Neuronal stem cell (in vitro differentiated cells): ENCODE results near the gene PLXDC2.

Experiments
- DNase-seq: peaks from one replicate; pipeline ENCODE4 v3.0.0-alpha.2; 2013; ENCODE audit warnings: low spot score
- H2AFZ ChIP-seq: one replicate; pipeline ENCODE4 v1.6.1; 2013; ENCODE audit warnings: mild to moderate bottlenecking, low read length, inconsistent platforms
- H2AK5ac ChIP-seq: 2 replicates; pipeline ENCODE4 v1.6.1; 2013; ENCODE audit warnings: low read depth, mild to moderate bottlenecking, inconsistent platforms, low read length, moderate library complexity, mixed read lengths
- H2BK120ac ChIP-seq: 2 replicates; pipeline ENCODE4 v1.6.1; 2013; ENCODE audit warnings: low read depth, mild to moderate bottlenecking, inconsistent platforms, low read length, moderate library complexity, mixed read lengths
- H2BK12ac ChIP-seq: one replicate; pipeline ENCODE4 v1.6.1; 2013; ENCODE audit warnings: low read length, inconsistent platforms
- H2BK15ac ChIP-seq: 2 replicates; pipeline ENCODE4 v1.6.1; 2013; ENCODE audit warnings: mild to moderate bottlenecking, low read length, inconsistent platforms, mixed read lengths
- H2BK5ac ChIP-seq: one replicate; pipeline ENCODE4 v1.6.1; 2013; ENCODE audit warnings: inconsistent platforms, mild to moderate bottlenecking, low read length, moderate library complexity
- H3K14ac ChIP-seq: one replicate; pipeline ENCODE4 v1.6.1; 2013; ENCODE audit warnings: low read length, inconsistent platforms
- H3K18ac ChIP-seq: 2 replicates; pipeline ENCODE4 v1.6.1; 2013; ENCODE audit warnings: low read length, inconsistent platforms
- H3K23ac ChIP-seq: 2 replicates; pipeline ENCODE4 v1.6.1; 2013; ENCODE audit warnings: low read depth, mild to moderate bottlenecking, mixed read lengths, low read length, inconsistent platforms; ENCODE audit not compliant: poor library complexity
- H3K27ac ChIP-seq: replicated peaks from 3 replicates; pipeline ENCODE4 v1.5.1; 2013; ENCODE audit warnings: low read length, inconsistent platforms
- H3K27me3 ChIP-seq, 3 experiments: 2 replicates each; pipeline ENCODE4 v1.6.1; 2013; ENCODE audit warnings: low read length in 3 of 3, mild to moderate bottlenecking in 2 of 3, inconsistent platforms in 1 of 3, low read depth in 1 of 3, mixed read lengths in 1 of 3, moderate library complexity in 1 of 3; ENCODE audit not compliant: control insufficient read depth in 3 of 3, insufficient read depth in 3 of 3
- H3K36me3 ChIP-seq, 2 donors: replicated peaks in 1 of 2; 2 replicates each; pipeline ENCODE4 v1.6.1; 2013; ENCODE audit warnings: low read length in 2 of 2; ENCODE audit not compliant: control insufficient read depth in 2 of 2, insufficient read depth in 2 of 2
- H3K4ac ChIP-seq: 2 replicates; pipeline ENCODE4 v1.6.1; 2013; ENCODE audit warnings: inconsistent platforms, mild to moderate bottlenecking, low read length, moderate library complexity
- H3K4me1 ChIP-seq, 2 donors: 1 replicate in 1 of 2; 2 replicates in 1 of 2; pipeline ENCODE4 v1.6.1; 2013; ENCODE audit warnings: low read length in 2 of 2, low read depth in 1 of 2; ENCODE audit not compliant: control insufficient read depth in 2 of 2, insufficient read depth in 1 of 2
- H3K4me2 ChIP-seq: one replicate; pipeline ENCODE4 v1.6.1; 2013; ENCODE audit warnings: mild to moderate bottlenecking, low read length, inconsistent platforms; ENCODE audit not compliant: insufficient read depth, poor library complexity, severe bottlenecking
- H3K4me3 ChIP-seq, 2 donors: 2 replicates each; pipeline ENCODE4 v1.5.1; 2013; ENCODE audit warnings: low read length in 2 of 2, mild to moderate bottlenecking in 2 of 2, inconsistent platforms in 1 of 2, moderate library complexity in 1 of 2
- H3K79me1 ChIP-seq: one replicate; pipeline ENCODE4 v1.6.1; 2013; ENCODE audit warnings: low read depth, mild to moderate bottlenecking, inconsistent platforms, low read length, moderate library complexity
- H3K9ac ChIP-seq: one replicate; pipeline ENCODE4 v1.6.1; 2013; ENCODE audit warnings: mild to moderate bottlenecking, low read depth, low read length, inconsistent platforms; ENCODE audit not compliant: poor library complexity
- H3K9me3 ChIP-seq, 2 donors: replicated peaks in 1 of 2; 2 replicates each; pipeline versions ENCODE3 to v1.6.1; 2013; ENCODE audit warnings: low read length in 2 of 2, mild to moderate bottlenecking in 2 of 2, inconsistent platforms in 1 of 2, low read depth in 1 of 2, mixed read lengths in 1 of 2, moderate library complexity in 1 of 2; ENCODE audit not compliant: control insufficient read depth in 2 of 2, insufficient read depth in 1 of 2
- H4K8ac ChIP-seq: one replicate; pipeline ENCODE4 v1.6.1; 2013; ENCODE audit warnings: low read depth, mild to moderate bottlenecking, inconsistent platforms, low read length, moderate library complexity
- H4K91ac ChIP-seq: one replicate; pipeline ENCODE4 v1.6.1; 2013; ENCODE audit warnings: low read length, low read depth, mild to moderate bottlenecking, inconsistent platforms; ENCODE audit not compliant: poor library complexity
- WGBS, 2 donors: extraction: QIAGEN DNeasy Blood & Tissue Kit; methylation state at CpG; one replicate each; pipeline ENCODE4 v1.1.7; 2013; ENCODE audit warnings: missing lambda C conversion rate in 2 of 2, mixed read lengths in 1 of 2; ENCODE audit not compliant: insufficient read length in 2 of 2, insufficient replicate concordance in 1 of 2; ENCODE audit errors: extremely low coverage in 2 of 2; 5-methylcytosine and 5-hydroxymethylcytosine counted together

Gene PLXDC2

GRCh38 chr10:20004087-20004523 is 187.9 kb downstream of the PLXDC2 start:
- Histone ChIP-seq H2BK5ac (no peak overlapping the region), H4K91ac (no peak overlapping the region), H2BK12ac (no peak overlapping the region), H3K36me3 (peaks cover 0 to 1% of the 10 kb centered on the region in 2 donors), H3K4ac (no peak overlapping the region), H3K9me3 (no peaks in the 10 kb centered on the region), H2BK120ac (no peak overlapping the region), H3K27ac (no peak overlapping the region), H2AFZ (no peak overlapping the region), H3K4me1 (peaks cover 0 to 3% of the 10 kb centered on the region in 2 donors), H2BK15ac (no peak overlapping the region), H3K18ac (no peak overlapping the region), H3K79me1 (no peaks in the 10 kb centered on the region), H3K14ac (no peak overlapping the region), H3K23ac (no peak overlapping the region), H2AK5ac (no peak overlapping the region), H3K9ac (no peak overlapping the region), H3K4me3 (no peak overlapping the region), H3K27me3 (no peaks in the 10 kb centered on the region), H4K8ac (no peak overlapping the region), H3K4me2 (no peak overlapping the region)
- no CpG with 5 or more reads among the region's 3 CpGs for WGBS, 2 donors
- no peak for DNase-seq

GRCh38 chr10:20005638-20006037 is 189.4 kb downstream of the PLXDC2 start:
- Histone ChIP-seq H3K36me3 (peaks cover 0 to 1% of the 10 kb centered on the region in 2 donors), H2AK5ac (no peak overlapping the region), H3K9me3 (no peaks in the 10 kb centered on the region), H2BK12ac (no peak overlapping the region), H3K27ac (no peak overlapping the region), H3K27me3 (no peaks in the 10 kb centered on the region), H2AFZ (no peak overlapping the region), H2BK120ac (no peak overlapping the region), H4K8ac (no peak overlapping the region), H3K4me3 (no peak overlapping the region), H4K91ac (no peak overlapping the region), H2BK15ac (no peak overlapping the region), H3K4ac (no peak overlapping the region), H3K4me2 (no peak overlapping the region), H3K79me1 (no peaks in the 10 kb centered on the region), H3K23ac (no peak overlapping the region), H3K18ac (no peak overlapping the region), H3K14ac (no peak overlapping the region), H3K9ac (no peak overlapping the region), H2BK5ac (no peak overlapping the region), H3K4me1 (peaks cover 0 to 6% of the 10 kb centered on the region in 2 donors)
- WGBS, 2 donors: no CpG with 5 or more reads among the region's 8 CpGs
- DNase-seq: no peak

GRCh38 chr10:20006169-20006870 is 190.1 kb downstream of the PLXDC2 start:
- Histone ChIP-seq H3K27me3 (no peaks in the 10 kb centered on the region), H3K36me3 (peaks cover 0 to 1% of the 10 kb centered on the region in 2 donors), H2AFZ (no peak overlapping the region), H3K4me3 (no peak overlapping the region), H3K23ac (no peak overlapping the region), H2BK15ac (no peak overlapping the region), H3K18ac (no peak overlapping the region), H2BK5ac (no peak overlapping the region), H3K4me2 (no peak overlapping the region), H2BK120ac (no peak overlapping the region), H4K91ac (no peak overlapping the region), H3K9ac (no peak overlapping the region), H3K14ac (no peak overlapping the region), H3K79me1 (peaks cover 1% of the 10 kb centered on the region), H3K4ac (no peak overlapping the region), H3K4me1 (peaks cover 0 to 6% of the 10 kb centered on the region in 2 donors), H2BK12ac (no peak overlapping the region), H3K27ac (no peak overlapping the region), H2AK5ac (no peak overlapping the region), H4K8ac (no peak overlapping the region), H3K9me3 (no peaks in the 10 kb centered on the region)
- no peak for DNase-seq
- WGBS, 2 donors: 100% methylated on average over 1 of the region's 4 CpGs; no CpG with 5 or more reads in 1 of the 2 donors

GRCh38 chr10:20007426-20007825 is 191.2 kb downstream of the PLXDC2 start:
- Histone ChIP-seq H3K4me3 (no peak overlapping the region), H2BK120ac (no peak overlapping the region), H2AFZ (no peak overlapping the region), H3K4me2 (no peak overlapping the region), H3K9ac (no peak overlapping the region), H3K27me3 (no peaks in the 10 kb centered on the region), H3K36me3 (no peaks in the 10 kb centered on the region), H2BK5ac (no peak overlapping the region), H4K91ac (no peak overlapping the region), H2BK12ac (no peak overlapping the region), H3K23ac (no peak overlapping the region), H3K18ac (no peak overlapping the region), H3K79me1 (peaks cover 1% of the 10 kb centered on the region), H4K8ac (no peak overlapping the region), H2AK5ac (no peak overlapping the region), H3K9me3 (no peaks in the 10 kb centered on the region), H3K27ac (no peak overlapping the region), H3K4me1 (peaks cover 0 to 6% of the 10 kb centered on the region in 2 donors), H2BK15ac (no peak overlapping the region), H3K4ac (no peak overlapping the region), H3K14ac (no peak overlapping the region)
- WGBS, 2 donors: no CpG with 5 or more reads among the region's 1 CpG
- DNase-seq: no peak
